ENCODE results near the gene MAGEA1. TPM values are rescaled to one million over a fixed set of nuclear protein-coding genes. Genes with fewer than 3 reads are reported as not detected.
"Not testable (repeated sequence)": the region's sequence is repeated elsewhere in the genome, so short reads cannot be mapped to it uniquely, and the experiment has no call there.

MAGEA1 gene
- total RNA-seq (2014; rRNA removed; shearing (Covaris generic)), result 64.2 and 68.8 TPM in 2 replicates
- 124 and 126 TPM in 2 replicates for polyA plus RNA-seq (2014; cell fraction: nucleus; rRNA removed)

- peak; percentile 62 for DNase-seq (ENCODE audit: extremely low read depth, low read depth)
These were observed at the start of gene MAGEA1 for GRCh38 chrX:153179131-153179530. TSS of gene MAGEA1 (plus strand) at chrX:153179284. CDS start at chrX:153182390, 3,106 bp downstream.

- DNase-seq (ENCODE audit: extremely low read depth, low read depth), result not testable (repeated sequence)
These were observed 46.2 kb upstream of the MAGEA1 start for GRCh38 chrX:153132924-153133323.

GRCh38 chrX:153139074-153139473, 40.0 kb upstream of the MAGEA1 start:
- DNase-seq (ENCODE audit: extremely low read depth, low read depth), result not testable (repeated sequence)

- not testable (repeated sequence) for DNase-seq (ENCODE audit: extremely low read depth, low read depth)
These were observed 32.8 kb upstream of the MAGEA1 start for GRCh38 chrX:153146288-153146687.

- no peak for DNase-seq (ENCODE audit: extremely low read depth, low read depth)
These were observed 25.6 kb upstream of the MAGEA1 start for GRCh38 chrX:153153516-153153915.

GRCh38 chrX:153157450-153157849, 21.6 kb upstream of the MAGEA1 start:
- DNase-seq (ENCODE audit: extremely low read depth, low read depth), result no peak

GRCh38 chrX:153158319-153158718, 20.8 kb upstream of the MAGEA1 start:
- DNase-seq (ENCODE audit: extremely low read depth, low read depth), result no peak

GRCh38 chrX:153161952-153162351, 17.1 kb upstream of the MAGEA1 start:
- no peak for DNase-seq (ENCODE audit: extremely low read depth, low read depth)

- no peak for DNase-seq (ENCODE audit: extremely low read depth, low read depth)
These were observed 14.4 kb upstream of the MAGEA1 start for GRCh38 chrX:153164733-153165132.

GRCh38 chrX:153168423-153168822, 10.7 kb upstream of the MAGEA1 start:
- DNase-seq (ENCODE audit: extremely low read depth, low read depth), result not testable (repeated sequence)

GRCh38 chrX:153181822-153182221, 2.7 kb downstream of the MAGEA1 start:
- no peak for DNase-seq (ENCODE audit: extremely low read depth, low read depth)

GRCh38 chrX:153184787-153185186, 5.7 kb downstream of the MAGEA1 start:
- no peak for DNase-seq (ENCODE audit: extremely low read depth, low read depth)

GRCh38 chrX:153190381-153190780, 11.3 kb downstream of the MAGEA1 start:
- no peak for DNase-seq (ENCODE audit: extremely low read depth, low read depth)

GRCh38 chrX:153200462-153200861, 21.4 kb downstream of the MAGEA1 start:
- DNase-seq (ENCODE audit: extremely low read depth, low read depth), result no peak

GRCh38 chrX:153206425-153207046, 27.5 kb downstream of the MAGEA1 start:
- DNase-seq (ENCODE audit: extremely low read depth, low read depth), result no peak

GRCh38 chrX:153209347-153209746, 30.3 kb downstream of the MAGEA1 start:
- no peak for DNase-seq (ENCODE audit: extremely low read depth, low read depth)

GRCh38 chrX:153214934-153215333, 35.9 kb downstream of the MAGEA1 start:
- no peak for DNase-seq (ENCODE audit: extremely low read depth, low read depth)

- DNase-seq (ENCODE audit: extremely low read depth, low read depth), result no peak
These were observed 37.8 kb downstream of the MAGEA1 start for GRCh38 chrX:153216926-153217325.

GRCh38 chrX:153225438-153226098, 46.5 kb downstream of the MAGEA1 start:
- no peak for DNase-seq (ENCODE audit: extremely low read depth, low read depth)

- peak; percentile 60 for DNase-seq (ENCODE audit: extremely low read depth, low read depth)
These were observed 47.5 kb downstream of the MAGEA1 start for GRCh38 chrX:153226344-153227185.

Data from NCI-H460 (cell line).